ENCODE measurements around the gene SGMS1. TPM values are rescaled to one million over a fixed set of nuclear protein-coding genes. Genes with fewer than 3 reads are reported as not detected.
"Not testable (repeated sequence)": the region's sequence is repeated elsewhere in the genome, so short reads cannot be mapped to it uniquely, and the experiment has no call there.

SGMS1 gene
- total RNA-seq, 2 experiments from 2014 or later = 17.1 to 19.3 TPM

DNA sequence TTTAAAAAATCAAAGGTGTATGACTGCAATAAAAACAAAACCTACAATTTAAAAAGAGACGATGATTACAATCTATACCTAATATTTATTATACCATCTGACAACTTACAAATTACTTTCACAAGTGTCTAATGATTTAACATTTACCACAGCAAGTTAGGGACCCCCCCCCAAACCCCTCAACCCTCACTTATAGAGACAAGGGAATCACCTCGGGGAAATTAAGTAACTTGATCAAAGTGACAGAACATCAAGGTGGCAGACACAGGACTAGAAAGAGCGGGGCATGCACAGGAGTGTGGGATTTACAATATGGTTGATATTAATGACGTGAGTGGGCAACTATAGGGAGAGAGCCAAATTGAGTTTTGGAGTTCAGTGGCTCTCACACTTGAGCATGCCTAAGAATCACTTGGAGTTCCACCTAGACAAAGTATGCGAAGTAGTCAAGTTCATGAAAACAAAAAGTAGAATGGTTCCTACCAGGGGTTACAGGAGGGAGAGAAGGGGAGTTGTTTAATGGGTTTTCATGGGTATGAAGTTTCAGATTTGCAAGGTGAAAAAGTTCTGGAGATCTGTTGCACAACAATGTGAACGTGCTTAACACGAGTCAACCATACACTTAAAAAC lies 43.4 kb downstream of the SGMS1 start:
- CTCF ChIA-PET = no interaction called here
- H3K4me1 Mint-ChIP-seq = peaks cover 2% of the 10 kb centered on the region
- POLR2A ChIA-PET = no interaction called here

GRCh38 chr10:50579491-50580261 lies 44.1 kb downstream of the SGMS1 start:
- Mint-ChIP-seq H3K4me3 (no peak overlapping the region), H3K9me3 (no peaks in the 10 kb centered on the region), H3K27me3 (no peaks in the 10 kb centered on the region), H3K4me1 (peaks cover 2% of the 10 kb centered on the region), H3K36me3 (ENCODE audit: low read depth) (peaks cover 2% of the 10 kb centered on the region), H3K27ac (no peak overlapping the region)
- no peak for DNase-seq
- CTCF ChIA-PET = no interaction called here
- POLR2A ChIA-PET = no interaction called here

More for the DNA sequence above, 43.4 kb downstream of the SGMS1 start:
- Mint-ChIP-seq H3K36me3 (ENCODE audit: low read depth) (peaks cover 3% of the 10 kb centered on the region), H3K9me3 (no peaks in the 10 kb centered on the region), H3K27me3 (no peaks in the 10 kb centered on the region), H3K4me3 (no peak overlapping the region), H3K27ac (no peak overlapping the region)
- no peak for DNase-seq

DNA sequence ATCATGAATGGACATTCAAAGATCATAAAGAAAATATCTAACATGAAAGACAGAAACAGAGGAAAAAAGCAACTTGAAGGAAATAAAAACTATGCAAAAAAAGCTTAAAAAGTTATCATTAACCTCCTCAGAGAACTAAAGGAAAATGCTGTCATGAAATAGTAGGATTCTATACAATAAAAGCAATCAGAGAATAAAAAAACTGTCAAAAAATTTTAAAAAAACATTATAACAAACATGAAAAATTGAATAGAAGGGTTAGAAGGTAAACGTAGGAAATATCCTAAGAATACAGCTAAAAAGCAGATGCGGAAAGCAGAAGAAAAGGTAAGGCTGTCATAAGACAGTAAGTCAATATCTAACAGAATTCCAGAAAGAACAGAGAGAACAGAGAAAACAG lies 44.8 kb downstream of the SGMS1 start:
- H3K27me3 Mint-ChIP-seq = no peaks in the 10 kb centered on the region
- no peak for DNase-seq
- no peak overlapping the region for H3K27ac Mint-ChIP-seq
- H3K9me3 Mint-ChIP-seq = no peaks in the 10 kb centered on the region
- CTCF ChIA-PET = interaction anchor here (0.7 to 1.3 kb wide), 2 partner anchors 10 to 393 kb away, joined by 3 to 4 read pairs; no protein-coding TSS in a partner anchor
- H3K4me3 Mint-ChIP-seq = no peak overlapping the region
- POLR2A ChIA-PET = no interaction called here
- H3K4me1 Mint-ChIP-seq = peaks cover 2% of the 10 kb centered on the region
- no peaks in the 10 kb centered on the region for H3K36me3 Mint-ChIP-seq (ENCODE audit: low read depth)

DNA sequence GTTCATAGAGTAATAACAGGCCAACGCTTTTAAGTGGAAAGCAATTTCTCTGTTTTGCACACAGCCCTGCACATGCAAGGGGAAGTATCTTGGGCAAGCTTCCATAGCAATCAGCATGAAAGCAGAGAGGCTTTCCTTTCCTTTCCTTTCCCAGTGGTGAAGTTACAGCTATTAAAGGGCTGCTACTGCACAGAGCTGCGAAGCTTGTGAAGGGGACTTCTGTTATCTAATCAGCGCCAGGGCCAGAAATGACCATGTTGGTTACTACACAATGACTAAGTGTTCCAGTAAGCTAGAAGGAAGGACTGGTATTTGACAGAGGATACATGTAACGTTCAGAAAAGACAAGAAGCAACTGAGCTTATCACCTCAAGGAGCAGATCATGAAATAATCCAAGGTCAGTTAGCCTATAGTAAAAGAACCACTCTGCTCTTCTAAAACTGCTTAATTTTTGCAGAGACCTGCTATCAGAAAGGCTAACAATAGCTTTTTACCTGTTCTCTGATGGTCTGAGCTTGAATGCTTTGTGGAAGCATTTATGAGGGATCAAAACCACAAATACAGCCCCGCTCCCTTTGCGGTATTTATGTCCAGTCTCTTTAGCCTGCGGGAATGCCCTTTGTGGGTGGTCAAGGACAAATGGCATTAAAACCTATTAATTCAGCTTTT lies 45.9 kb downstream of the SGMS1 start:
- no peak overlapping the region for H3K27ac Mint-ChIP-seq
- H3K4me1 Mint-ChIP-seq = peaks cover 2% of the 10 kb centered on the region
- no peak overlapping the region for H3K4me3 Mint-ChIP-seq
- no peaks in the 10 kb centered on the region for H3K9me3 Mint-ChIP-seq
- no peaks in the 10 kb centered on the region for H3K36me3 Mint-ChIP-seq (ENCODE audit: low read depth)
- H3K27me3 Mint-ChIP-seq = no peaks in the 10 kb centered on the region
- ChIA-PET CTCF (interaction anchor here (1.2 to 1.3 kb wide), 3 partner anchors 9 to 45 kb away, joined by 3 to 4 read pairs (median 3); no protein-coding TSS in a partner anchor), POLR2A (interaction anchor here (0.6 kb wide), 1 partner anchor 24 kb away, joined by 8 read pairs; no protein-coding TSS in a partner anchor)
- DNase-seq = no peak

- no peaks in the 10 kb centered on the region for H3K9me3 Mint-ChIP-seq
- no peak overlapping the region for H3K27ac Mint-ChIP-seq
- H3K27me3 Mint-ChIP-seq = no peaks in the 10 kb centered on the region
- peaks cover 2% of the 10 kb centered on the region for H3K4me1 Mint-ChIP-seq
- CTCF ChIA-PET = interaction anchor here (0.7 to 1.2 kb wide), 3 partner anchors 16 to 46 kb away, joined by 3 read pairs; no protein-coding TSS in a partner anchor
- peaks cover 1% of the 10 kb centered on the region for H3K36me3 Mint-ChIP-seq (ENCODE audit: low read depth)
- POLR2A ChIA-PET = no interaction called here
- H3K4me3 Mint-ChIP-seq = no peak overlapping the region
- DNase-seq = no peak
These were observed 46.7 kb downstream of the SGMS1 start for GRCh38 chr10:50577010-50577409.

DNA sequence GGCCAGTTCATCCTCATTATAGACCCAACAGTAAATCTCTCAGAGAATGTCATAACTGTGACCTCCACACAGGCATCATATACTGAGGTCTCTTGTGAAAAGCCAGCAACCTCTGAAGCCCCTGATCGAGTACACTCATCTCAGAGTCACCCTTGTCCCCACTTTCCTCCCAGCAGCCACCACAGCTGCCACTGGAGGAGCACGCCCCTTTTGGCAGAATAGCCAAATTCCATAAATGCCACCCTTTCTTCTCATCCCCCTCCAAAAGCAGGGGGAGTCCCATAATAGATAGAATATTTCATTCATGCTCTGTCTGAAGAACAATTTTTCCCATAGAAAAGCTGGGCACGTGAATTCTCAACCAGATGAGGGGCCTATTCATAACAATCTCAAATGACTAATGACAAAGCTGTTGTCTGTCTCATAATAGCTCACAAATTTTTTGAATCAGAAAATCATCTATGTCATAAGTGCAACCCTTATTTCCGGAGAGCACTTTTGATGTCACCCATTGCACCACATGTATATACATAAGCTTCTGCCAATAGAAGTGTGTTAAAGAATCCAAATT lies 47.4 kb downstream of the SGMS1 start:
- Mint-ChIP-seq H3K4me3 (no peak overlapping the region), H3K27ac (no peak overlapping the region), H3K36me3 (ENCODE audit: low read depth) (peaks cover 1% of the 10 kb centered on the region), H3K4me1 (peaks cover 2% of the 10 kb centered on the region), H3K9me3 (no peaks in the 10 kb centered on the region), H3K27me3 (no peaks in the 10 kb centered on the region)
- POLR2A ChIA-PET = no interaction called here
- CTCF ChIA-PET = interaction anchor here (0.9 to 1.2 kb wide), 2 partner anchors 8 to 17 kb away, joined by 3 read pairs; no protein-coding TSS in a partner anchor
- DNase-seq = no peak

- no peaks in the 10 kb centered on the region for H3K27me3 Mint-ChIP-seq
- ChIA-PET POLR2A (no interaction called here), CTCF (interaction anchor here (0.9 kb wide), 1 partner anchor 9 kb away, joined by 3 read pairs; no protein-coding TSS in a partner anchor)
- no peak for DNase-seq
- no peak overlapping the region for H3K4me3 Mint-ChIP-seq
- H3K4me1 Mint-ChIP-seq = peaks cover 2% of the 10 kb centered on the region
- peaks cover 1% of the 10 kb centered on the region for H3K36me3 Mint-ChIP-seq (ENCODE audit: low read depth)
- H3K27ac Mint-ChIP-seq = no peak overlapping the region
- no peaks in the 10 kb centered on the region for H3K9me3 Mint-ChIP-seq
These were observed 48.1 kb downstream of the SGMS1 start for GRCh38 chr10:50575477-50576244.

- POLR2A ChIA-PET = no interaction called here
- no peaks in the 10 kb centered on the region for H3K27me3 Mint-ChIP-seq
- H3K36me3 Mint-ChIP-seq (ENCODE audit: low read depth) = peaks cover 1% of the 10 kb centered on the region
- no peak overlapping the region for H3K27ac Mint-ChIP-seq
- CTCF ChIA-PET = no interaction called here
- no peak for DNase-seq
- H3K9me3 Mint-ChIP-seq = no peaks in the 10 kb centered on the region
- H3K4me1 Mint-ChIP-seq = no peaks in the 10 kb centered on the region
- H3K4me3 Mint-ChIP-seq = no peak overlapping the region
These were observed 48.8 kb downstream of the SGMS1 start for GRCh38 chr10:50574931-50575330.

GRCh38 chr10:50574305-50574704 lies 49.5 kb downstream of the SGMS1 start:
- Mint-ChIP-seq H3K4me1 (no peaks in the 10 kb centered on the region), H3K9me3 (no peaks in the 10 kb centered on the region), H3K27ac (no peak overlapping the region), H3K27me3 (no peaks in the 10 kb centered on the region), H3K36me3 (ENCODE audit: low read depth) (peaks cover 3% of the 10 kb centered on the region), H3K4me3 (no peak overlapping the region)
- no peak for DNase-seq
- POLR2A ChIA-PET = no interaction called here
- CTCF ChIA-PET = no interaction called here

DNA sequence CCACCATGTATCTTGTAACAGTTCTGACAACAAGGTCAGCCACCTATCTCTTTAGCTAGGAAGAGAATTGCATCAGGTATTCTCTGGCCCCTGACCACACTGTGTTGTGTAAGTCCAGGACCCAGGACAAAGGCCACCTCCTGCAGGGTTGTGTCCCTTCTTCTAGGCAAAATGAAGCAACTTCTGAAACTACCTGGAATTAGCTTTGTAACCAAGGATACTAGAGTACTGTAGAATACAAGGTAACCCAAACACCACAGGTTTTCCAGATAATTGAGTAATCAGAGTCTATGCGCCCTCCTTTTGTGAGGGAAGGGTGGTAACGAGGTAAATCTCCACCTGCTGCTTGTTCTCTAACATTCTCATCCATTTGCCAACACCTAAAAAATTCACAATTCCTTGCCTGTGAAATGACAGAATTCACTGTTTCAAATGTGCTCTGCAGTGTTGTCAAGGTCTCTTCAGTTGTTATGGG lies 51.7 kb downstream of the SGMS1 start:
- CTCF ChIA-PET = no interaction called here
- no peak overlapping the region for H3K27ac Mint-ChIP-seq
- no peak overlapping the region for H3K4me3 Mint-ChIP-seq
- POLR2A ChIA-PET = no interaction called here
- no peak for DNase-seq
- no peaks in the 10 kb centered on the region for H3K9me3 Mint-ChIP-seq
- H3K4me1 Mint-ChIP-seq = no peaks in the 10 kb centered on the region
- H3K27me3 Mint-ChIP-seq = no peaks in the 10 kb centered on the region
- H3K36me3 Mint-ChIP-seq (ENCODE audit: low read depth) = peaks cover 3% of the 10 kb centered on the region

- DNase-seq; H3K9me3 Mint-ChIP-seq; H3K4me3 Mint-ChIP-seq; H3K36me3 Mint-ChIP-seq (ENCODE audit: low read depth); POLR2A ChIA-PET; H3K4me1 Mint-ChIP-seq; H3K27ac Mint-ChIP-seq; H3K27me3 Mint-ChIP-seq: not testable (repeated sequence)
- CTCF ChIA-PET = interaction anchor here (1.8 kb wide), 1 partner anchor 10 kb away, joined by 4 read pairs; no protein-coding TSS in a partner anchor
These were observed 55.0 kb downstream of the SGMS1 start for GRCh38 chr10:50568750-50569149.

DNA sequence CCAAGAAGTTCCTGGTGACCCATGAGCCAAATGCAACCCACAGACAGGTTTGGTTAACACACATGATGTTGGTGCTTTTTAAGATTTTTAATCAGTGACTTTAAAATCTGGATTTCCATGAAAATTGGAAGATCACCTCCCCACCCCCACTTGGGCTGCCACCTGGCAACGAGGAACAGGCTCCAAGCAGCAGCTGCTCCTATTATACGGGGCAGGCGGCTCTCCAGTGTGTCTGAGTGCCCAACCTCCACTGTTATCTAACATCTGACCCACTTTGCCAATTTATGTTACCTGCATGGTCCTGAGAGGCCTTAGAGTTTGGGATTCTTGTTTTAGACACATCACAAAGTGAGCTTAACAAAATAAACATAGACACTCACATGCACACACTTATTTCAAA lies 56.4 kb downstream of the SGMS1 start:
- H3K27me3 Mint-ChIP-seq = no peaks in the 10 kb centered on the region
- H3K9me3 Mint-ChIP-seq = no peaks in the 10 kb centered on the region
- POLR2A ChIA-PET = no interaction called here
- DNase-seq = no peak
- H3K4me1 Mint-ChIP-seq = peaks cover 2% of the 10 kb centered on the region
- CTCF ChIA-PET = no interaction called here
- no peak overlapping the region for H3K4me3 Mint-ChIP-seq
- no peak overlapping the region for H3K27ac Mint-ChIP-seq
- peaks cover 2% of the 10 kb centered on the region for H3K36me3 Mint-ChIP-seq (ENCODE audit: low read depth)
